IPS DF 4.7 (cell line): ENCODE measurements around the gene CEP85L.

ENCODE experiments used
- DNase-seq: peaks from one replicate; pipeline ENCODE4 v3.0.0-alpha.2; 2013; ENCODE audit warnings: low spot score; ENCODE audit errors: extremely low read depth

CEP85L gene

GRCh38 chr6:118621799-118622470 is 29.5 kb downstream of the CEP85L start:
- no peak for DNase-seq

- no peak for DNase-seq
Observed at GRCh38 chr6:118620202-118620601, 31.2 kb downstream of the CEP85L start.

GRCh38 chr6:118618676-118619377 is 32.6 kb downstream of the CEP85L start:
- peak; percentile 44 for DNase-seq

GRCh38 chr6:118617417-118617816 is 34.0 kb downstream of the CEP85L start:
- no peak for DNase-seq

- no peak for DNase-seq
Observed at GRCh38 chr6:118611334-118611733, 40.1 kb downstream of the CEP85L start.

- DNase-seq: no peak
Observed at GRCh38 chr6:118606858-118607257, 44.5 kb downstream of the CEP85L start.

- no peak for DNase-seq
Observed at GRCh38 chr6:118606268-118606667, 45.1 kb downstream of the CEP85L start.

- DNase-seq: no peak
Observed at GRCh38 chr6:118603372-118603771, 48.0 kb downstream of the CEP85L start.

- no peak for DNase-seq
Observed at GRCh38 chr6:118602300-118602699, 49.1 kb downstream of the CEP85L start.

GRCh38 chr6:118598324-118598723 is 53.1 kb downstream of the CEP85L start:
- no peak for DNase-seq

GRCh38 chr6:118597636-118598035 is 53.8 kb downstream of the CEP85L start:
- no peak for DNase-seq

GRCh38 chr6:118596774-118597320 is 54.5 kb downstream of the CEP85L start:
- no peak for DNase-seq

- DNase-seq: no peak
Observed at GRCh38 chr6:118594877-118595276, 56.5 kb downstream of the CEP85L start.

- DNase-seq: no peak
Observed at GRCh38 chr6:118591897-118592296, 59.5 kb downstream of the CEP85L start.

GRCh38 chr6:118589649-118590365 is 61.6 kb downstream of the CEP85L start:
- no peak for DNase-seq

GRCh38 chr6:118589186-118589585 is 62.2 kb downstream of the CEP85L start:
- DNase-seq: no peak

GRCh38 chr6:118588626-118589025 is 62.8 kb downstream of the CEP85L start:
- no peak for DNase-seq

GRCh38 chr6:118586746-118587485 is 64.5 kb downstream of the CEP85L start:
- DNase-seq: no peak

GRCh38 chr6:118584911-118585310 is 66.5 kb downstream of the CEP85L start:
- no peak for DNase-seq

- DNase-seq: no peak
Observed at GRCh38 chr6:118581489-118581959, 69.9 kb downstream of the CEP85L start.
